ENCODE data around the gene MOGAT1.
"Not testable (repeated sequence)": the region's sequence is repeated elsewhere in the genome, so short reads cannot be mapped to it uniquely, and the experiment has no call there.

Gene MOGAT1

GRCh38 chr2:222751821-222752719 lies 80.6 kb downstream of the MOGAT1 start:
- no peak for TF ChIP-seq CTCF (conservative IDR thresholded peaks at IDR 0.05; ENCODE audit: low read depth)
- ChIA-PET POLR2A (ENCODE audit: low non-redundant PET) (no interaction called here), CTCF (interaction anchor here (0.5 to 1.0 kb wide), 3 partner anchors 12 to 1600 kb away, joined by 3 to 5 read pairs (median 3); no protein-coding TSS in a partner anchor)
- no peak for DNase-seq (ENCODE audit: low spot score)
- no peak overlapping the region for H3K27ac ChIP-seq

GRCh38 chr2:222752746-222753145 lies 81.3 kb downstream of the MOGAT1 start:
- H3K27ac ChIP-seq = no peak overlapping the region
- TF ChIP-seq CTCF (conservative IDR thresholded peaks at IDR 0.05; ENCODE audit: low read depth) = no peak
- ChIA-PET POLR2A (ENCODE audit: low non-redundant PET) (no interaction called here), CTCF (interaction anchor here (0.5 to 1.0 kb wide), 4 partner anchors 11 to 1600 kb away, joined by 3 read pairs; no protein-coding TSS in a partner anchor)
- no peak for DNase-seq (ENCODE audit: low spot score)

GRCh38 chr2:222753251-222753824 lies 81.9 kb downstream of the MOGAT1 start:
- no peak for DNase-seq (ENCODE audit: low spot score)
- no peak for TF ChIP-seq CTCF (conservative IDR thresholded peaks at IDR 0.05; ENCODE audit: low read depth)
- no peak overlapping the region; the same call in 1 of the 2 replicates for H3K27ac ChIP-seq
- ChIA-PET CTCF (interaction anchor here (0.6 to 0.7 kb wide), 2 partner anchors 48 to 55 kb away, joined by 3 read pairs; no protein-coding TSS in a partner anchor), POLR2A (ENCODE audit: low non-redundant PET) (no interaction called here)

GRCh38 chr2:222754324-222754930 lies 83.0 kb downstream of the MOGAT1 start:
- POLR2A ChIA-PET (ENCODE audit: low non-redundant PET) = no interaction called here
- DNase-seq (ENCODE audit: low spot score) = no peak
- no peak overlapping the region for H3K27ac ChIP-seq
- no peak for TF ChIP-seq CTCF (conservative IDR thresholded peaks at IDR 0.05; ENCODE audit: low read depth)
- CTCF ChIA-PET = no interaction called here

- DNase-seq (ENCODE audit: low spot score); POLR2A ChIA-PET (ENCODE audit: low non-redundant PET); CTCF ChIA-PET: not testable (repeated sequence)
- H3K27ac ChIP-seq = peak overlapping the region; percentile 92; the same call in 1 of the 2 replicates
Measured at GRCh38 chr2:222755593-222755992, 84.1 kb downstream of the MOGAT1 start.

GRCh38 chr2:222756362-222756831 lies 84.9 kb downstream of the MOGAT1 start:
- ChIA-PET CTCF (interaction anchor here (0.5 kb wide), 1 partner anchor 148 kb away, joined by 3 read pairs; no protein-coding TSS in a partner anchor), POLR2A (ENCODE audit: low non-redundant PET) (no interaction called here)
- no peak for TF ChIP-seq CTCF (conservative IDR thresholded peaks at IDR 0.05; ENCODE audit: low read depth)
- DNase-seq (ENCODE audit: low spot score) = peak; percentile 27
- peak overlapping the region; percentile 92 for H3K27ac ChIP-seq
